ENCODE results near the gene CYP3A5. TPM values are rescaled to one million over a fixed set of nuclear protein-coding genes. Genes with fewer than 3 reads are reported as not detected.
"Not testable (repeated sequence)": the region's sequence is repeated elsewhere in the genome, so short reads cannot be mapped to it uniquely, and the experiment has no call there.

The CYP3A5 gene
- total RNA-seq (10 to 100 TPM in 7 of 9 donors, 1 to 10 TPM in 2; 4.1 to 92.7 (median 34.7) TPM), polyA plus RNA-seq (10 to 100 TPM in 2 of 3 donors, 1 to 10 TPM in 1; 10.0 to 80.0 (median 55.3) TPM)
- long read RNA-seq, donor 1, partial matches to known transcripts, result 0 of 1 reads
- long read RNA-seq, donor 1, other reads (novel, unspliced or antisense), result 0 of 1 reads
- long read RNA-seq, donor 2, transcript CYP3A5-201 (13 exons, 1,720 nt), result major isoform, 6 of 8 reads
- long read RNA-seq, donor 2, partial matches to known transcripts, result 0 of 8 reads
- long read RNA-seq, donor 2, other reads (novel, unspliced or antisense), result 0 of 8 reads
- long read RNA-seq, donor 3, partial matches to known transcripts, result 0 of 1 reads
- long read RNA-seq, donor 3, other reads (novel, unspliced or antisense), result 0 of 1 reads
- long read RNA-seq, donor 4, partial matches to known transcripts, result 1 of 5 reads
- long read RNA-seq, donor 4, other reads (novel, unspliced or antisense), result 3 of 5 reads
- long read RNA-seq, donor 5, partial matches to known transcripts, result 4 of 15 reads
- long read RNA-seq, donor 5, other reads (novel, unspliced or antisense), result 10 of 15 reads
- long read RNA-seq, donor 6, transcript CYP3A5-201 (13 exons, 1,720 nt), result major isoform, 15 of 21 reads
- long read RNA-seq, donor 6, partial matches to known transcripts, result 2 of 21 reads
- long read RNA-seq, donor 6, other reads (novel, unspliced or antisense), result 1 of 21 reads
- long read RNA-seq, donor 7, result 0 reads
- long read RNA-seq, donor 8, result 0 reads
- long read RNA-seq, donor 9, partial matches to known transcripts, result 0 of 2 reads
- long read RNA-seq, donor 9, other reads (novel, unspliced or antisense), result 0 of 2 reads
- long read RNA-seq, donor 10, result 0 reads

DNA sequence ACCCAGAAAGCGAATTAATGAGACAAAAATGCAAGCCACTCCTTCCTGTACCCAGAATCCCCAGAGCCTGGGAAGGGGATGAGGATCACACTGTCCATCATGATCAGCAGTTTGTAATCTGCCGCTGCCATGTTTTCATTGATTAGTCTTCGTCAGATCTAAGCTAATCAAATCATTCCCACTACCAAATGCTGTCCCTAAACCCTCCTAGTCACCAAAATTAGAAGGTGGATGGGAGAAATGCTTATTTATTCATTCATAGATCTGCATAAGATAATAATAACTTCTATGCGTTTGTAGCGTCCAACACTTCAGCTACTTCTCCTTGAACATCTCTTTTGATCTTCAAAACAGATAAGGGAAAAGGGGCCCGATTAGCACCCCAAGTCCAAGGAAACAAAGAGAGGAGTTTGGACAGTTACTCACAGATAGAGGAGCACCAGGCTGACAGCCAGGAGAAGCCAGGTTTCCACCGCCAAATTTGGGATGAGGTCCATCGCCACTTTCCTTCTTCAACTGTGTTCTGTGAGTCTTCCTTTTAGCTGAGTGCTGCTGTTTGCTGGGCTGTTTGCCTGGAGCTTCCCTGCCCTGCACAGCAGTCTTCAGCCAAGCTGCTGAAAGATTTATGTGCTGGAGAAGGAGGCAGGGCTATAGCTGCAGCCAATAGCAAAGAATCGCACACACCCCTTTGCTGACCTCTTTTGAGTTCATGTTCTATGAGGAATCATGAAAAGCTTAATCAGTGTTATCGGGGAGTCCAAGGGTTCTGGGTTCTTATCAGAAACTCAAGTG lies at the start of gene CYP3A5:
Gene CYP3A5, minus strand, starts transcription at position 597 of the 792 bp plus-strand sequence. Its CDS starts 100 bp downstream, at position 497.
- peaks cover 0 to 7% of the 10 kb centered on the region in 2 donors for H3K36me3 ChIP-seq (replicated peaks in 1 of 2)
- 30 to 43% (median 40%) methylated on average over 10 of the region's 10 CpGs for WGBS, 4 donors
- peak; percentile 68 to 86 (median 83) for DNase-seq
- no peaks in the 10 kb centered on the region for H3K9me3 ChIP-seq (replicated peaks in 1 of 3)
- peak within 1 kb of the TSS in 2 of 4 donors; percentile 10 to 52 for H3K4me3 ChIP-seq
- H3K27me3 ChIP-seq, result no peaks in the 10 kb centered on the region
- intact Hi-C loops (cut with DNase I), result no loop called here
- TF ChIP-seq, protein P1, sequence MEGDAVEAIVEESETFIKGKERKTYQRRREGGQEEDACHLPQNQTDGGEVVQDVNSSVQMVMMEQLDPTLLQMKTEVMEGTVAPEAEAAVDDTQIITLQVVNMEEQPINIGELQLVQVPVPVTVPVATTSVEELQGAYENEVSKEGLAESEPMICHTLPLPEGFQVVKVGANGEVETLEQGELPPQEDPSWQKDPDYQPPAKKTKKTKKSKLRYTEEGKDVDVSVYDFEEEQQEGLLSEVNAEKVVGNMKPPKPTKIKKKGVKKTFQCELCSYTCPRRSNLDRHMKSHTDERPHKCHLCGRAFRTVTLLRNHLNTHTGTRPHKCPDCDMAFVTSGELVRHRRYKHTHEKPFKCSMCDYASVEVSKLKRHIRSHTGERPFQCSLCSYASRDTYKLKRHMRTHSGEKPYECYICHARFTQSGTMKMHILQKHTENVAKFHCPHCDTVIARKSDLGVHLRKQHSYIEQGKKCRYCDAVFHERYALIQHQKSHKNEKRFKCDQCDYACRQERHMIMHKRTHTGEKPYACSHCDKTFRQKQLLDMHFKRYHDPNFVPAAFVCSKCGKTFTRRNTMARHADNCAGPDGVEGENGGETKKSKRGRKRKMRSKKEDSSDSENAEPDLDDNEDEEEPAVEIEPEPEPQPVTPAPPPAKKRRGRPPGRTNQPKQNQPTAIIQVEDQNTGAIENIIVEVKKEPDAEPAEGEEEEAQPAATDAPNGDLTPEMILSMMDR (IDR thresholded peaks at IDR 0.05), result no peak
- TF ChIP-seq POLR2A (IDR thresholded peaks at IDR 0.05), result peak; percentile 44 to 86
- H3K27ac ChIP-seq, result peak within 1 kb of the TSS in 4 of 5 donors; percentile 11 to 73 (median 36)
- peaks cover 10 to 12% of the 10 kb centered on the region in 2 donors for H3K4me1 ChIP-seq (replicated peaks in 1 of 2)

DNA sequence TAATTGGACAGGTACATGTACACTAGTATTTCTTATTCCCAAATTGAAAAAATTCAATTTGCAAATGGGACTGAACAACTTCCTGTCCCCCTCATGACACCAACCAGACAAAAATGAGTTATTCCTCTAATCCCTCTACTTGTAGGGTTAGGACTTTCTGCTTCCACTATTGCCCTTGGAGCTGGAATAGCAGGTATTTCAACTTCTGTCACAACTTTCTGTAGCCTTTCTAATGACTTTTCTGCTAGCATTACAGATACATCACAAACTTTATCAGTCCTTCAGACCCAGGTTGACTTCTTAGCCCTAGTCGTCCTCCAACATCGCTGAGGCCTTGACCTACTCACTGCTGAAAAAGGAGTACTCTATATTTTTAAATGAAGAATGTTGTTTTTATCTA lies 48.8 kb upstream of the CYP3A5 start:
- intact Hi-C loops (cut with DNase I), result no loop called here

DNA sequence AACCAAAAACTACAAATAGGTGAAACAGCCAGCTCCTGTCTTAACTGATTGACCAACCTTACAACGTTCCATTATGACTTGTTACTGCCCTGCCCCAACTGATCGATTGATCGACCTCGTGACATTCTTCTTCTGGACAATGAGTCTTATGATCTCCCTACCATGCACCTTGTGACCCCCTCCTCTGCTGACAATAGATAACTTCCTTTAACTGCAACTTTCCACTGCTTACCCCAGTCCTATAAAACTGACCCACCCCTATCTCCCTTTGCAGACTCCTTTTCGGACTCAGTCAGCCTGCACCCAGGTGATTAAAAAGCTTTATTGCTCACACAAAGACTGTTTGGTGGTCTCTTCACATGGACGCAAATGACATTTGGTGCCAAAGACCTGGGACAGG lies 43.4 kb upstream of the CYP3A5 start:
- H3K4me3 ChIP-seq; H3K27me3 ChIP-seq; intact Hi-C loops (cut with DNase I); H3K27ac ChIP-seq; H3K4me1 ChIP-seq (replicated peaks in 1 of 2); H3K36me3 ChIP-seq (replicated peaks in 1 of 2); DNase-seq; H3K9me3 ChIP-seq (replicated peaks in 1 of 3): not testable (repeated sequence)
- 92 to 94% (median 93%) methylated on average over 6 of the region's 6 CpGs for whole genome bisulfite sequencing, 4 donors

More for the DNA sequence above, 48.8 kb upstream of the CYP3A5 start:
- H3K36me3 ChIP-seq (replicated peaks in 1 of 2), result no peaks in the 10 kb centered on the region
- no peaks in the 10 kb centered on the region for H3K27me3 ChIP-seq
- 48 to 59% (median 55%) methylated on average over 2 of the region's 2 CpGs for WGBS, 4 donors
- no peak overlapping the region for H3K4me3 ChIP-seq
- TF ChIP-seq POLR2A (IDR thresholded peaks at IDR 0.05), result no peak
- TF ChIP-seq, protein P1 (IDR thresholded peaks at IDR 0.05), result no peak
- no peaks in the 10 kb centered on the region for H3K4me1 ChIP-seq (replicated peaks in 1 of 2)
- DNase-seq, result no peak
- no peak overlapping the region for H3K27ac ChIP-seq
- H3K9me3 ChIP-seq (replicated peaks in 1 of 3), result no peaks in the 10 kb centered on the region

DNA sequence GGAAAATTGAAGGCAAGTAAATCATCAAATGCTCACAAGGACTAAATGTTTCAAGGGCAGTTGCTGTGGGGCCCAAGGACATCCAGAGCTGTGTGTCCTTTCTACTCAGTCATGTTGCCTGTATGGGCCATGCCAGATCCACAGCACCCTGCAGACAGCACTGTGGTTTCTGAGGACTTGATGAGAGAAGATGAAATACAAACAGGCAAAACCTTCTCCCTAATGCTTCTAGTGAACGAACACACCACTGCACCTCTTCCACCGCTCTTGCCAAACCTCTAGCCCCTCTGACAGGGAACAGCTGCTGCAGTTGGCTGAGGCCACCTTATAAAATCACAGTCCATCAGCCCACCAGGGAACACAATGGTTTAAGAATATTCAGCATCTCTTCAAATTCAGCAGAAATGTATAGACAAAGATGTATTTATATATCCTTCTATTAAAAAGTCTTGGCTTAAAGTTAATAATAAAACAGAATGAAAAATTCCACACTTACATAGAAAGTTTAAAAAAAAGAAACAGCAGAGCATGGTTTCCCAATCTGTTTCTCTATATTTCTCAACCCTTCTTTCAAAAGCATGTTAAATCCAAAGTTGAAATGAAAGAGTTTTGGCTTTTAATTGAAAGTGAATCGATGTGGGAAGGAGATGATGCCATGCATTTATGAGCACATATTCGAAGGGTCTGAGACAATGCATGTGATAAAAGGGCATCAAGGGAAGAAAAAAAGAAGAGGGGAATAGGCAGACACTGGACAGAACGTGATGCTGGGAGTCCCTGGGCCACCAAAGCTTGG lies 41.2 kb upstream of the CYP3A5 start:
- Histone ChIP-seq H3K27ac (no peak overlapping the region), H3K36me3 (replicated peaks in 1 of 2) (no peaks in the 10 kb centered on the region), H3K9me3 (replicated peaks in 1 of 3) (no peaks in the 10 kb centered on the region), H3K4me1 (replicated peaks in 1 of 2) (no peaks in the 10 kb centered on the region), H3K4me3 (no peak overlapping the region), H3K27me3 (no peaks in the 10 kb centered on the region)
- WGBS, 4 donors, result 72 to 79% (median 77%) methylated on average over 5 of the region's 5 CpGs
- intact Hi-C loops (cut with DNase I), result no loop called here
- no peak for TF ChIP-seq POLR2A (IDR thresholded peaks at IDR 0.05)
- TF ChIP-seq, protein P1 (IDR thresholded peaks at IDR 0.05), result no peak
- no peak for DNase-seq

Measured in adrenal gland (tissue), 19 donors.